ENCODE data around the gene ANKRD2.
A peak's percentile ranks its signal among the peaks of the same experiment; 100 is the strongest.

ANKRD2 gene

DNA sequence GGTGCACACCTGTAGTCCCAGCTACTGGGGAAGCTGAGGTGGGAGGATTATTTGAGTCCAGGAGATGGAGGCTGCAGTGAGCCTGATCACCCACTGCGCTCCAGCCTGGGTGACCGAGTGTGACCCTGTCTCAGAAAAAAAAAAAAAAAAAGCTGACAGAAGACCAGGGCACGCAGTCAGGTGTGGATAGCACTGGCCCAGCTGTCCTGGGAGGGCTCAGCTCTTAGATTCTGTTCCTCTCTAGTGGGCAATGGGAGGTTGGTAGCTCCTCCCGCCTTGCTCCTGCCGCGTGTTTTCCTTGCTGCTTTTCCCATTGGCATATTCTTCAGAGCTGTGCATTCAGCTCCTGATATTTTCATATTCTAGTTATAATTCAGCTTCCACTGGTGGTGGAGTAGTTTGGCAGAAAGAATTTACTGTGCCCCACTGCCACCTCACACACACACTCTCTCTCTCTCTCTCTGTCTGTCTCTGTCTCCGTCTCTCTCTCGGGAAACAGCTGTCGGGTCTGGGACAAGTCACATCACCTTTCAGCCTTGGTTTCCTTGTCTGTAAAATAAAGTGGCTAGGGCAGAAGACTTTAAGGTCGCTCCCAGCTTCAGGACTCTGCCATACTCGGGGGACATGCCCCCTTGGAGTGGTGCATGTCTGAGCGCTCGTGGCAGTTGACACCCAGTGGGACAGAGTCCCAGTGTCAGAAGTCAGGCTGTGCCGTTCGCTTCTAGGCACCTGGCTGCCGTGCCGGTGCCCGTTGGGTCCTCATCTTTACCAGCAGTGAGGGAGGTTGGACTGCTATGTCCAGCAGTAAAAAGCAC is 25.9 kb upstream of the ANKRD2 start:
- Histone ChIP-seq H3K36me3 (ENCODE audit: low read depth) (no peaks in the 10 kb centered on the region), H3K9me3 (ENCODE audit: severe bottlenecking) (no peaks in the 10 kb centered on the region), H3K27me3 (ENCODE audit: insufficient read depth, poor library complexity, severe bottlenecking) (no peaks in the 10 kb centered on the region), H3K27ac (ENCODE audit: poor library complexity, severe bottlenecking) (no peak overlapping the region), H3K4me1 (ENCODE audit: insufficient read depth, poor library complexity, severe bottlenecking) (peaks cover 38% of the 10 kb centered on the region), H3K4me3 (ENCODE audit: severe bottlenecking) (no peak overlapping the region)
- no peak for TF ChIP-seq CTCF (IDR thresholded peaks at IDR 0.05; ENCODE audit: poor library complexity, severe bottlenecking)
- ATAC-seq (ENCODE audit: low read depth) (no peak), DNase-seq (ENCODE audit: low spot score) (no peak)

GRCh38 chr10:97547271-97547600 is 25.3 kb upstream of the ANKRD2 start:
- no peaks in the 10 kb centered on the region for H3K36me3 ChIP-seq (ENCODE audit: low read depth)
- no peak overlapping the region for H3K4me3 ChIP-seq (ENCODE audit: severe bottlenecking)
- H3K27ac ChIP-seq (ENCODE audit: poor library complexity, severe bottlenecking): no peak overlapping the region
- no peak for DNase-seq (ENCODE audit: low spot score)
- H3K27me3 ChIP-seq (ENCODE audit: insufficient read depth, poor library complexity, severe bottlenecking): no peaks in the 10 kb centered on the region
- H3K4me1 ChIP-seq (ENCODE audit: insufficient read depth, poor library complexity, severe bottlenecking): peaks cover 33% of the 10 kb centered on the region
- H3K9me3 ChIP-seq (ENCODE audit: severe bottlenecking): no peaks in the 10 kb centered on the region
- no peak for TF ChIP-seq CTCF (IDR thresholded peaks at IDR 0.05; ENCODE audit: poor library complexity, severe bottlenecking)
- ATAC-seq (ENCODE audit: low read depth): no peak

- no peak for TF ChIP-seq CTCF (IDR thresholded peaks at IDR 0.05; ENCODE audit: poor library complexity, severe bottlenecking)
- H3K36me3 ChIP-seq (ENCODE audit: low read depth): no peaks in the 10 kb centered on the region
- no peaks in the 10 kb centered on the region for H3K9me3 ChIP-seq (ENCODE audit: severe bottlenecking)
- DNase-seq (ENCODE audit: low spot score) (no peak), ATAC-seq (ENCODE audit: low read depth) (no peak)
- H3K27ac ChIP-seq (ENCODE audit: poor library complexity, severe bottlenecking): peak overlapping the region; percentile 71
- peaks cover 26% of the 10 kb centered on the region for H3K4me1 ChIP-seq (ENCODE audit: insufficient read depth, poor library complexity, severe bottlenecking)
- H3K27me3 ChIP-seq (ENCODE audit: insufficient read depth, poor library complexity, severe bottlenecking): no peaks in the 10 kb centered on the region
- H3K4me3 ChIP-seq (ENCODE audit: severe bottlenecking): no peak overlapping the region
These were observed 24.6 kb upstream of the ANKRD2 start for GRCh38 chr10:97547962-97548361.

GRCh38 chr10:97548828-97549455 is 23.6 kb upstream of the ANKRD2 start:
- no peaks in the 10 kb centered on the region for H3K9me3 ChIP-seq (ENCODE audit: severe bottlenecking)
- peaks cover 21% of the 10 kb centered on the region for H3K4me1 ChIP-seq (ENCODE audit: insufficient read depth, poor library complexity, severe bottlenecking)
- TF ChIP-seq CTCF (IDR thresholded peaks at IDR 0.05; ENCODE audit: poor library complexity, severe bottlenecking): no peak
- ATAC-seq (ENCODE audit: low read depth): no peak
- H3K27me3 ChIP-seq (ENCODE audit: insufficient read depth, poor library complexity, severe bottlenecking): no peaks in the 10 kb centered on the region
- DNase-seq (ENCODE audit: low spot score): no peak
- H3K27ac ChIP-seq (ENCODE audit: poor library complexity, severe bottlenecking): peak overlapping the region; percentile 71
- H3K4me3 ChIP-seq (ENCODE audit: severe bottlenecking): no peak overlapping the region
- no peaks in the 10 kb centered on the region for H3K36me3 ChIP-seq (ENCODE audit: low read depth)
